HG02623 (cell line): ENCODE measurements around the gene CEP126.
A peak's percentile ranks its signal among the peaks of the same experiment; 100 is the strongest.
"Not testable (repeated sequence)": the region's sequence is repeated elsewhere in the genome, so short reads cannot be mapped to it uniquely, and the experiment has no call there.

ENCODE experiments used
- ATAC-seq: cut with Tn5 transposase; IDR thresholded peaks from one replicate; pipeline ENCODE4 v1.9.1; 2021; ENCODE audit warnings: moderate library complexity; ENCODE audit not compliant: unreplicated experiment

Gene CEP126

GRCh38 chr11:101931692-101932091 lies 16.9 kb downstream of the CEP126 start:
- no peak for ATAC-seq

- no peak for ATAC-seq
These were observed 26.2 kb downstream of the CEP126 start for GRCh38 chr11:101940901-101941520.

- ATAC-seq, result no peak
These were observed 30.1 kb downstream of the CEP126 start for GRCh38 chr11:101944923-101945322.

- no peak for ATAC-seq
These were observed 30.6 kb downstream of the CEP126 start for GRCh38 chr11:101945448-101945847.

- ATAC-seq, result no peak
These were observed 34.9 kb downstream of the CEP126 start for GRCh38 chr11:101949680-101950220.

- no peak for ATAC-seq
These were observed 40.5 kb downstream of the CEP126 start for GRCh38 chr11:101955278-101955677.

- no peak for ATAC-seq
These were observed 40.9 kb downstream of the CEP126 start for GRCh38 chr11:101955701-101956100.

- no peak for ATAC-seq
These were observed 45.4 kb downstream of the CEP126 start for GRCh38 chr11:101960231-101960630.

- ATAC-seq, result not testable (repeated sequence)
These were observed 49.4 kb downstream of the CEP126 start for GRCh38 chr11:101964200-101964599.

- ATAC-seq, result no peak
These were observed 59.4 kb downstream of the CEP126 start for GRCh38 chr11:101974255-101974654.

- ATAC-seq, result no peak
These were observed 60.0 kb downstream of the CEP126 start for GRCh38 chr11:101974771-101975170.

GRCh38 chr11:101975734-101976133 lies 60.9 kb downstream of the CEP126 start:
- no peak for ATAC-seq

GRCh38 chr11:101987370-101987769 lies 72.6 kb downstream of the CEP126 start:
- ATAC-seq, result no peak

- no peak for ATAC-seq
These were observed 78.4 kb downstream of the CEP126 start for GRCh38 chr11:101993172-101993571.

GRCh38 chr11:101994052-101994469 lies 79.3 kb downstream of the CEP126 start:
- not testable (repeated sequence) for ATAC-seq

- no peak for ATAC-seq
These were observed 81.3 kb downstream of the CEP126 start for GRCh38 chr11:101996111-101996510.

GRCh38 chr11:102001657-102002338 lies 87.0 kb downstream of the CEP126 start:
- ATAC-seq, result no peak

- ATAC-seq, result no peak
These were observed 89.4 kb downstream of the CEP126 start for GRCh38 chr11:102004220-102004619.

- no peak for ATAC-seq
These were observed 90.5 kb downstream of the CEP126 start for GRCh38 chr11:102005306-102005705.

GRCh38 chr11:102006835-102007566 lies 92.2 kb downstream of the CEP126 start:
- ATAC-seq, result no peak

GRCh38 chr11:102007567-102008437 lies 93.0 kb downstream of the CEP126 start:
- ATAC-seq, result peak; percentile 83
